ENCODE measurements around the gene NPHP4.

NPHP4 gene

GRCh38 chr1:6003568-6004411, 11.6 kb upstream of the NPHP4 start:
- DNase-seq (ENCODE audit: low spot score), result no peak

DNA sequence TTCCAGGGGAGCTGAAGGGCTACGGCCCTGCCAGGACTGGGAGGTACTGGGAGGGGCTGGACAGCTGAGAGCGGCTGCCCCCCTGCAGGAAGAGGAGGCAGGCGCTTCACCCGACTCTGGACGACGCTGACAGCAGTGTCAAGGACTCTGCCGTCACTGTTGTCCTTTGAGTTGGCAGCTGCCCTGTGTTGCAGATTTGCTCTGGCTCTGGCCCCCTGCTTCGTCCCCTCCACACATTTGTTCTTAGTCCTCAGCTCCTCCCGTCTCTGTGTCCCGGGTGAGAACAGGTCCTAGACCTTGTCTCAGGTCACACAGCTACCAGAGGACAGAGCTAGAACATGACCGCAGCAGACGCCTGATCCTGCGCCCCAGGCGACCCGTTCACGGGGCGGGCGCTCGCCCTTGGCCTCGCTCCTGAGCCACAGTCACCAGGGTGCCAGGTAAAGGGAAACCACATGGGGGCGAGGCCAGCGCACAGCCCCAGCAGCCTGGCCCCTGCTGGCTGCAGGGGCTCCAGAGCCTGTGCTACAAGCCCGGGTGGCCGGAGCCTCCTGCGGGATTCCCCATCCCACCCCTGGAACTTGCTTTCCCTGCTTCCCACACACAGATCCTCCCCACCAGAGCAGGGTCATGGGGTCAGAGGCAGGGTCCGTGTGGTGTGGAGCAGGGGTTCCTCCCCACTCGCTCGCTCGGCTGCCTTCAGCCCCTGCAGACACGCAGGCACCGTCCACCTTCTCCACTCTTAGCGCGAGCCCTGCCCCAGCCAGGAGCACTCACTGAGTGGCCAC, 10.7 kb upstream of the NPHP4 start:
- no peak for DNase-seq (ENCODE audit: low spot score)

GRCh38 chr1:6001992-6002576, 9.9 kb upstream of the NPHP4 start:
- no peak for DNase-seq (ENCODE audit: low spot score)

DNA sequence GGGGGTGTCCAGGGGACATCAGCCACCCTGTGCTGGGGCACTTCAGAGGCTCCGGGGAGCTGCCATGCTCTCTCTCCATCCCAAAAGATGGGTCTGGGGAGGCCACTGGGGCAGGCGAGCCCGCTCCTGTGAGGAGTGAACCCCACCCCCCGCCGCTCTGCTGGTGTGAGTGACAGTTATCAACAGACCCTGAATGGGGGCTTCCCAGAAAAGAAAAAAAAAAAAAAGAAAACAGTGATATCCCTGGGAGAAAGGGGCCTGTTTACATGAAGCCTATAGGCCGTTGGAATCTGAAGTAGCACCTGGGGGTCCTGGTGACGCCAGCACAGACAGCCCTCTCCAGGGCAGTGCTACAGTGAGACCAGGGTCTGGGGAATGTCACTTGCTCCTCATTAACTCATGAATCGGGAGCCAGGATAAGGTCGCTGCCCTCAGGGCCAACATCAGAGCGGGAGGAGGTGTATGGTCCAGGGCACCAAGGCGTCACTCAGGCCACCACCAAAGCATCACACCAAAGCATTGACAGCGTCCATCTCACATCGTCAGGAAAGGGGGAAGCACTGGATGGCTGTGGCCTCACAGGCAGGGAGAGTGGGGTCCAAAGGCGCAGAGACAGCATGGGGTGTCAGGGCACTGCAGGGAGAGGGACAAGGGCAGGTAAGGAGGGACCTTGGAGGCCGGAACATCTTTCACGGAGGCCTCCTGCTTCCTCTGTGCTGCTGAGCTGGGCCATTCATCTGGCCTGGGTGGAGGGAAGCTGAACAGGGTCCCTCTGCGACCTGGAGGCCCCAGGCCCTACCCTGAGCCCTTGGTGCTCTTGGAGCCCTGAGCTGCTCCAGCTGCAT, 8.4 kb upstream of the NPHP4 start:
- no peak for DNase-seq (ENCODE audit: low spot score)

GRCh38 chr1:5999711-6000443, 7.7 kb upstream of the NPHP4 start:
- no peak for DNase-seq (ENCODE audit: low spot score)

DNA sequence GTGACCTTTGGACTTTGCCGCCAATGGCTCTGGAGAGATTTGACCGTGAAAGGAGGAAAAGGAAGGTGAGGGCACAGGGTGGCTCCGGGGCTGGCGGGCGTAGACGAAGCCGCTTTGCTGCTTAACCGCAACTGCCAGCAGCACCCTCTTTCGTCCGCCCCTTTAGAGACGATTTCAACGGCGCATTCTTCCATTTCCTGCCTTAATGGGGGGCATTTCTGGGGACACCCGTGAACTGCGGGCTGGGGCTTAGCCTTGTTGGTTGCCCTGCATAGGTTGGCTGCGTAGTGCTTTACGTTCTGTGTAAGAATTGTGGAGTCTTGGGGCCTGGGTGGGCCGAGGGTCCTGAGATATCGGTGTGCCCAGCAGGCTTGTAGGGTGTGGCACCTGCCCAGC, 6.7 kb upstream of the NPHP4 start:
- no peak for DNase-seq (ENCODE audit: low spot score)

GRCh38 chr1:5998051-5998905, 6.1 kb upstream of the NPHP4 start:
- no peak for DNase-seq (ENCODE audit: low spot score)

- no peak for DNase-seq (ENCODE audit: low spot score)
Measured at GRCh38 chr1:5997316-5997715, 5.1 kb upstream of the NPHP4 start.

DNA sequence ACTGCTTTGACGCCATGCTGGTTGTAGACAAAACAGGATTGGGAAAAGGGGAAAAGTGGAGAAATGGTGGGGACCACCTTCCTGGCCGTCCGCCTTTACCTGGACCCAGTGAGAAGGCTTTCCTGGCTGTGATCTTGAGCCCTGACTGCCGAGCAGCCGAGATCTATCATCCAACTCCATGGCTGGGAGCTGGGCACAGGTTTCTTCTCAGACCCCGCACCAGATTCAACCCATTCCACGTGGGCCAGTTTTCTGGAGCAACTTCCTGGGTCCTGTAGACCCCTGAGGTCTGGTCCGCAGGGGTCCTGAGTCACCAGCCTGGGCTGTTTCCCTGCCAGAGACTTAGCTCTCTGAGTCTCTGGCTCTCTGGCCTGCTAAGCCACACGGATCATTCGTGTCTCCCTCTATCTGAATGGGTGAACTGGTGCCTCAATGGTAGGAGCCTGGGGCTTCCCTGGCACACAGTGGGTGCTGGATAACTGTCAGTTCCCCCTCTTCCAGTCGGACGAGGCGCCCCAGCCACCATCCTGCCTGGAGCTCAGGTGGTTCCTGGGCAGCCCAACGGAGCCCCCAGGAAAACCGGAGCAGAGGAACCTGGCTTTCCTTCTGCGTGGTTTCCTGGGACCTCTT, 4.5 kb upstream of the NPHP4 start:
- DNase-seq (ENCODE audit: low spot score), result no peak

DNA sequence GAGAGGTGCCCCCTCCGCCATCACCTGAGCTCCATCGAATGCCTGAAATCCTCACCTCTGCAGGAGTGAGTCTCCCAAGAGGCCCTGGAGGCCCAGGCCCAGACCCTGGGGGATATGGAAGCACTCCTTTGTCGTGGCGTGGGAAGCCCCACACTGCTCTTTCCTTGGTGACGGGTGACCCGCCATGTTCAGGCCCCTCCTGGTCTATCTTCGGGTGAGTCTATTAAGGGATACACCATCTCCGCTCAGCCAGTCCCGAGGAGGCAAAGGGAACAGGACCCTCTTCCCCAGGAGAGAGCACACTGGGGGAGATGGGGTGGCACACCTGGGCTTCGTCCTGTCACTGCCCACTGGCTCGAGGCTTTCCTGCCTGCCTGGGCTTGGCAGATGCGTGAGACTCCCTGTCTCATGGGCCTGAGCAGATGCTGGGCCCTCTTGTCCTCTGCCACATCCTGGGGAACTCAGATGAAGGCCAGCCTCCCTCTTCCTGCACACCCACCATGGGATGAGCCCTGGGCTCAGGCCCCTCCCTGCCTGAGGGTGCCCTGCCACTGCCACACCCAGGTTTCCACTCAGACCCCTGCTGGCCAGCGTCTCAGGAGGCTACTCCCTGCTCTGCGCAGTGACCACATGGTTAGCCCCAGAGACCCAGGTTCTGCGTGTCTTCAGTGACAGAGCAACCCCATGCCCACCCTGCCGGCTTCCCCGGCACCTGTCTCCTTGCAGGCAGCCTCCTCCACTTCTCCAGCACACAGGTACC, 3.8 kb upstream of the NPHP4 start:
- no peak for DNase-seq (ENCODE audit: low spot score)

- no peak for DNase-seq (ENCODE audit: low spot score)
Measured at GRCh38 chr1:5994713-5995621, 2.7 kb upstream of the NPHP4 start.

DNA sequence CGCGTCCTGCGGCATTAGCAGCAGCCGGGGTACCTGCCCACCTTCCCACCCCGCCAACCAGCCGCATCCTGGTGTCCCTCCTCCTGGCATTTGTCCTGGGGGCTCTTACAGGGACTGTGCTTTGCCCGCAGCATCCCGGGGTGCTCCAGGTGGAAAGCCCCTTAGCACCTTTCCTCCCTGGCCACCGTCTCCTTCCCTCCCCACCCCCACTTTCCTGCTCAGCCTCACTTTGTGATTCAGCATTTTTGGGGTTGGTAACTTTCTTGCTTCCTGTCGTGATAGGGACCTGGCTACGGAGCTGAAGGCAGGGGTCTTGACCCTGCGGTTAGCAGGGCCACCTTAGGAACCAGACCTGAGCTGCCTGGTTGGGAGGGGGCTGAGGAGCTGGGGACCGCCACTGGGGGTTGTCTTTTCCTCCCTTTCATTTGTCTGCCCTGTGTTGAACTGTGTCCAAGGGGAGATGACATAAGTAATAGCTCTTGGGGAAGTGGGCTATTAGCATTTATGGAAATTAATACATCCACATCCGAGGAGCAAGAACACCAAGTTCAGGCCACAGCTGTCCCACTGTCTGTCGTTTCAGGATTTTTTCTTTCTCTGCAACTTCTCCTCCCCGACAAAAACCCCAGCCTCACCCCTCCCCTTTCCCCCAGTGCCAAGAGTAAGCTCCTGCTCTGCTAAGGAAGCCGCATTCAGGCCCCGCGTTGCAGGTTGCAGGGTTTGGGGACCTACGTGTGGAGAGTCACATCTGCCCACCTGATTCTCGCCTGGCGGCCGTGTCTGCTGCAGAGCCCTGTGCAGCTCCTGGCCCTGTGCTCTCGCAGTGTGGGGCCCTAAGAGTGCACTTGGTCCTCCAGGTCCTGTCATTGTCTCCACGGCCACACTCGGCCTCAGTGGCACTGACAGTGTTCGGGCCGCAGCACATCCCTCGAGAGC, 1.6 kb upstream of the NPHP4 start:
- DNase-seq (ENCODE audit: low spot score), result no peak

DNA sequence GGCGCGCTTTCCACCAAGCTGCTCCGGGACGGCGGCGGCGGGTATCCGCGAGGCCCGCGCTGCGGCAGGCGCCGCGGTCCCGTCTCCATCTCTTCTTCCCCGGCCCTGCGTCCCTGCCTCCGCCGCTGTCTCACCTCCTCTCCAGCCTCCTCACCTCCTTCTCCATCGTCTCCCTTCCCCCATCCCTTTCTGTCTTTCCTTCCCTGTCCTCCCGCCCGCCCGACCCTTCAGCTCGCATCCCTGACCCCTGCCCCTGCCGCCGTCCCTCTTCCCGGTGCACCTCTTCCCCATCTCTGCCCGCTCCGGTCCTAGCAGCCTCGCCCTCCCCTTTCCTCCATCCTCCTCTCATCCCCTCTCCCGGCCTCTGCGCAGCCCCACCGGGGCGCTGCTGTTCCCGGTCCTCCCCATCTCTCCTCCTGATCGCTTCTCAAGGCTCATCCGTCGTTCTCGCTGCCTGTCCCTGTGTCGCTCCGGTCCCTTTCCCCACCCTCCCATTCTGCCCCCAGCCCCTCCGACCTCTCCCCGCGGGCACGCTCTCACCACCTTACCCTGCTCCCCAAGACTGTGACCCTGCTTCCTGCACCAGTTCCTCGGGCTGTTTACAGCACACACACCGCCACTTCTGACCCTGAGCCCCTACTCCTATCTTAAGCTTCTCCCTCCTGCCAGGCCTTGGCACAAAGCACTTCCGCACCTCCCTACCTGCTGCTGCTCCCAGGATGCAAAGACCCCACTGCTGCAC, 760 bp upstream of the NPHP4 start:
- no peak for DNase-seq (ENCODE audit: low spot score)

DNA sequence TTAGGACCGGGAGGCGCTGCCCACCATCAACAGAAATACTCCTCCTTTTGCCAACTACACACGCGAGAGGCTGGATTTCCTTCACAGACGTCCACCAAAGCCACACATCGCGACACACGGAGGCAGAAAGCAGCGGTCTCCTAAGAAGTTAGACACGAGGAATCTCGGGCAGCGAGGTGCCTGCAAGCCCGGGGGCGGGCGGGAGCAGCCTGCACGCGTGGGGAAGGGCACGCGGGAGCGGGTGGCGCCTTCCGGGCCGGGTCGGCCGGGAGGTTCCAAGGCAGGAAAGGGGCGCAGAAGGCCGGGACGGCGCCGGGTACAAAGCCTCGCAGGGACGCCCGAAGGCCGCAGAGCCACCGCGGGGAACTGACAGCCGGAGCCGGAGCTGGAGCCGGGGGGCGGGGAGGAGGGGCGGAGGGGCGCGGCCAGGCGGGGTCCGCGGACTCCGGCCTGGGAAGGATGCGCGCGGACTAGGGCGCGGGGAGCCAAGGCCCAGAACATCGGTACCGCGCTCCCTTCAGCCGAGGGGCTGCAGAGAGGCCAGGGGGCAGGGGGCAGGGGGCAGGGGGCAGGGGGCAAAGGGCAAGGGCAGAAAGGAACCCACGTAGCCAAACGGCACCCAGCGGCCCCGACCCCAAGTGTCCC, 722 bp downstream of the NPHP4 start:
- DNase-seq (ENCODE audit: low spot score), result peak; percentile 59

GRCh38 chr1:5990913-5991312, 1.3 kb downstream of the NPHP4 start:
- no peak for DNase-seq (ENCODE audit: low spot score)
